Astrocyte (in vitro differentiated cells and primary cell): ENCODE measurements around the gene ZMYM4. TPM values are rescaled to one million over a fixed set of nuclear protein-coding genes. Genes with fewer than 3 reads are reported as not detected.

Experiments used
- DNase-seq: peaks from one replicate; pipeline ENCODE4 v3.0.0-alpha.2; 2010; ENCODE audit warnings: low read depth
- FAIRE-seq: peaks from 2 replicates; lab custom pipeline; 2011; peaks lifted over from hg19 to GRCh38; lab: Jason Lieb, UNC
- H2AFZ ChIP-seq: 2 replicates; pipeline ENCODE4 v1.6.0; 2012; ENCODE audit warnings: low read depth, low read length, inconsistent platforms
- H3K27ac ChIP-seq: 2 replicates; pipeline ENCODE4 v1.5.1; 2011; ENCODE audit warnings: low read depth, low read length, inconsistent platforms
- H3K27me3 ChIP-seq: 2 replicates; pipeline ENCODE4 v1.6.0; 2011; ENCODE audit warnings: low read length, inconsistent platforms; ENCODE audit not compliant: insufficient read depth
- H3K36me3 ChIP-seq: 2 replicates; pipeline ENCODE4 v1.5.1; 2011; ENCODE audit warnings: low read length, inconsistent platforms; ENCODE audit not compliant: insufficient read depth
- H3K4me1 ChIP-seq: 2 replicates; pipeline ENCODE4 v1.5.1; 2011; ENCODE audit warnings: low read length, inconsistent platforms; ENCODE audit not compliant: insufficient read depth
- H3K4me2 ChIP-seq: 2 replicates; pipeline ENCODE4 v1.6.0; 2012; ENCODE audit warnings: low read length, inconsistent platforms
- H3K4me3 ChIP-seq: 2 replicates; pipeline ENCODE4 v1.5.1; 2011; ENCODE audit warnings: low read depth, mild to moderate bottlenecking, low read length, inconsistent platforms; ENCODE audit not compliant: insufficient read depth
- H3K79me2 ChIP-seq: 2 replicates; pipeline ENCODE4 v1.6.0; 2012; ENCODE audit warnings: mild to moderate bottlenecking, low read length, inconsistent platforms; ENCODE audit not compliant: insufficient read depth
- H3K9ac ChIP-seq: 2 replicates; pipeline ENCODE4 v1.6.0; 2012; ENCODE audit warnings: mild to moderate bottlenecking, low read length, inconsistent platforms
- H3K9me3 ChIP-seq: 2 replicates; pipeline ENCODE4 v1.5.1; 2012; ENCODE audit warnings: low read depth, mild to moderate bottlenecking, low read length, inconsistent platforms; ENCODE audit not compliant: insufficient read depth
- H4K20me1 ChIP-seq: 2 replicates; pipeline ENCODE4 v1.6.0; 2012; ENCODE audit warnings: low read length, inconsistent platforms; ENCODE audit not compliant: insufficient read depth
- H3K27ac Mint-ChIP-seq: one replicate; pipeline ENCODE4 v1.8.0; 2021; ENCODE audit warnings: mild to moderate bottlenecking, mixed read lengths; ENCODE audit not compliant: unreplicated experiment
- H3K27me3 Mint-ChIP-seq: one replicate; pipeline ENCODE4 v1.8.0; 2021; ENCODE audit warnings: low read depth, mixed read lengths; ENCODE audit not compliant: unreplicated experiment
- H3K36me3 Mint-ChIP-seq: one replicate; pipeline ENCODE4 v1.8.0; 2021; ENCODE audit warnings: low read depth, mixed read lengths; ENCODE audit not compliant: unreplicated experiment
- H3K4me1 Mint-ChIP-seq: one replicate; pipeline ENCODE4 v1.8.0; 2021; ENCODE audit warnings: low read depth, mixed read lengths; ENCODE audit not compliant: unreplicated experiment
- H3K4me3 Mint-ChIP-seq: one replicate; pipeline ENCODE4 v1.8.0; 2021; ENCODE audit warnings: mild to moderate bottlenecking, moderate library complexity, mixed read lengths; ENCODE audit not compliant: unreplicated experiment
- H3K9me3 Mint-ChIP-seq: one replicate; pipeline ENCODE4 v1.8.0; 2021; ENCODE audit warnings: mild to moderate bottlenecking, mixed read lengths; ENCODE audit not compliant: unreplicated experiment
- CTCF ChIP-seq: IDR thresholded peaks from 2 replicates; pipeline ENCODE4 v1.5.1; 2011; ENCODE audit warnings: low read depth, mild to moderate bottlenecking, inconsistent platforms, low read length, moderate library complexity; ENCODE audit not compliant: insufficient read depth
- EZH2 ChIP-seq: IDR thresholded peaks from 2 replicates; pipeline ENCODE4 v1.6.1; 2012; ENCODE audit warnings: mild to moderate bottlenecking, low read length, inconsistent platforms; ENCODE audit not compliant: insufficient read depth
- total RNA-seq: library from RNA; stranded (reverse); gene quantifications from 2 replicates; pipeline ENCODE4 v1.2.1, GENCODE V29; 2021

The ZMYM4 gene
- total RNA-seq, 1 donor from 2014 or later, result 65.5 TPM

GRCh38 chr1:35315649-35316048, 47.1 kb downstream of the ZMYM4 start:
- no peaks in the 10 kb centered on the region for H3K27me3 ChIP-seq
- H3K4me3 Mint-ChIP-seq, result no peak overlapping the region
- DNase-seq (no peak), FAIRE-seq (no peak)
- peaks cover 2% of the 10 kb centered on the region for H3K36me3 ChIP-seq
- H3K4me1 ChIP-seq, result no peaks in the 10 kb centered on the region
- H3K27me3 Mint-ChIP-seq, result no peaks in the 10 kb centered on the region
- peaks cover 2% of the 10 kb centered on the region for H3K36me3 Mint-ChIP-seq
- H3K4me3 ChIP-seq, result no peak overlapping the region
- TF ChIP-seq EZH2 (no peak), CTCF (no peak)
- no peak overlapping the region for H3K4me2 ChIP-seq
- H3K4me1 Mint-ChIP-seq, result peaks cover 5% of the 10 kb centered on the region
- H3K27ac ChIP-seq, result no peak overlapping the region
- no peak overlapping the region for H3K27ac Mint-ChIP-seq
- H4K20me1 ChIP-seq, result peaks cover 23% of the 10 kb centered on the region
- peaks cover 51% of the 10 kb centered on the region for H3K79me2 ChIP-seq
- H2AFZ ChIP-seq, result no peak overlapping the region
- no peaks in the 10 kb centered on the region for H3K9me3 ChIP-seq
- H3K9ac ChIP-seq, result no peak overlapping the region
- H3K9me3 Mint-ChIP-seq, result no peaks in the 10 kb centered on the region

GRCh38 chr1:35316264-35316663, 47.8 kb downstream of the ZMYM4 start:
- peak; percentile 82 for FAIRE-seq
- H3K27ac ChIP-seq, result no peak overlapping the region
- no peaks in the 10 kb centered on the region for H3K4me1 ChIP-seq
- no peaks in the 10 kb centered on the region for H3K9me3 ChIP-seq
- H3K9ac ChIP-seq, result no peak overlapping the region
- H3K4me3 ChIP-seq, result no peak overlapping the region
- no peaks in the 10 kb centered on the region for H3K27me3 Mint-ChIP-seq
- H3K36me3 ChIP-seq, result no peaks in the 10 kb centered on the region
- no peak overlapping the region for H3K27ac Mint-ChIP-seq
- peak; percentile 7 for DNase-seq
- H2AFZ ChIP-seq, result no peak overlapping the region
- no peaks in the 10 kb centered on the region for H3K27me3 ChIP-seq
- no peaks in the 10 kb centered on the region for H3K9me3 Mint-ChIP-seq
- H3K36me3 Mint-ChIP-seq, result peaks cover 2% of the 10 kb centered on the region
- H3K79me2 ChIP-seq, result peaks cover 57% of the 10 kb centered on the region
- TF ChIP-seq EZH2 (no peak), CTCF (no peak)
- H3K4me2 ChIP-seq, result no peak overlapping the region
- peaks cover 28% of the 10 kb centered on the region for H4K20me1 ChIP-seq
- no peak overlapping the region for H3K4me3 Mint-ChIP-seq
- H3K4me1 Mint-ChIP-seq, result peaks cover 5% of the 10 kb centered on the region

- H4K20me1 ChIP-seq, result peaks cover 48% of the 10 kb centered on the region
- no peak overlapping the region for H3K4me2 ChIP-seq
- no peaks in the 10 kb centered on the region for H3K9me3 ChIP-seq
- Mint-ChIP-seq H3K27me3 (no peaks in the 10 kb centered on the region), H3K4me3 (no peak overlapping the region), H3K27ac (no peak overlapping the region), H3K36me3 (peaks cover 8% of the 10 kb centered on the region), H3K9me3 (no peaks in the 10 kb centered on the region), H3K4me1 (peaks cover 14% of the 10 kb centered on the region)
- peaks cover 74% of the 10 kb centered on the region for H3K79me2 ChIP-seq
- H3K27me3 ChIP-seq, result no peaks in the 10 kb centered on the region
- no peak for TF ChIP-seq CTCF
- TF ChIP-seq EZH2, result no peak
- DNase-seq, result peak; percentile 74
- no peaks in the 10 kb centered on the region for H3K36me3 ChIP-seq
- no peak overlapping the region for H3K4me3 ChIP-seq
- no peak overlapping the region for H3K27ac ChIP-seq
- H2AFZ ChIP-seq, result no peak overlapping the region
- FAIRE-seq, result no peak
- H3K9ac ChIP-seq, result no peak overlapping the region
- no peaks in the 10 kb centered on the region for H3K4me1 ChIP-seq
Measured at GRCh38 chr1:35319988-35320713, 51.6 kb downstream of the ZMYM4 start.
